HEK293 (cell line): ENCODE data around the gene BICD1.
A peak's percentile ranks its signal among the peaks of the same experiment; 100 is the strongest.

Source experiments
- CTCF ChIA-PET: fragments of 350-600 bp; formaldehyde crosslinking; extraction: SDS; loops from one replicate; lab custom pipeline; 2021; ENCODE audit warnings: antibody characterized with exemption; lab: Yijun Ruan, JAX
- POLR2A ChIA-PET: fragments of 300-600 bp; formaldehyde crosslinking; extraction: SDS; loops from one replicate; lab custom pipeline; 2020; ENCODE audit warnings: antibody characterized with exemption, inconsistent platforms; lab: Yijun Ruan, JAX
- H3K27ac ChIP-seq: fragments of 200-500 bp; sonication (Bioruptor generic); 2 replicates; pipeline ENCODE4 v1.5.1; 2014; ENCODE audit warnings: low read depth, low read length, control low read depth, inconsistent platforms; ENCODE audit errors: extremely low read depth
- H3K36me3 ChIP-seq, 2 experiments: fragments of 200-500 bp in 1 of 2; sonication (Bioruptor generic) in 1 of 2; 1 replicate in 1 of 2; 2 replicates in 1 of 2; pipeline ENCODE4 v1.5.1; 2014 to 2017; ENCODE audit warnings: inconsistent platforms in 2 of 2, low read length in 2 of 2; ENCODE audit not compliant: control insufficient read depth in 2 of 2, insufficient read depth in 1 of 2
- H3K4me1 ChIP-seq: fragments of 200-500 bp; sonication (Bioruptor generic); 2 replicates; pipeline ENCODE4 v1.5.1; 2014; ENCODE audit warnings: mild to moderate bottlenecking, low read length, inconsistent platforms; ENCODE audit not compliant: control insufficient read depth, insufficient read depth
- H3K4me3 ChIP-seq: 2 replicates; pipeline ENCODE4 v1.5.1; 2011; ENCODE audit warnings: low read depth, mild to moderate bottlenecking, control low read depth, low read length, moderate library complexity
- H3K9me3 ChIP-seq: fragments of 200-500 bp; sonication (Bioruptor generic); 2 replicates; pipeline ENCODE4 v1.5.1; 2014; ENCODE audit warnings: low read depth, low read length, inconsistent platforms; ENCODE audit not compliant: control insufficient read depth, insufficient read depth
- BCL11B ChIP-seq: fragments of 450-650 bp; formaldehyde crosslinking; IDR thresholded peaks from 2 replicates; pipeline ENCODE4 v1.5.1; 2016; ENCODE audit warnings: low read depth, missing biosample characterization, missing genetic modification characterization
- SETDB1 ChIP-seq: IDR thresholded peaks from one replicate; pipeline ENCODE4 v1.6.1; 2017; ENCODE audit warnings: mild to moderate bottlenecking, low read length, moderate library complexity, mixed read lengths; ENCODE audit not compliant: insufficient read length
- WT1 ChIP-seq: fragments of 450-650 bp; formaldehyde crosslinking; IDR thresholded peaks from 2 replicates; pipeline ENCODE4 v1.5.1; 2016; ENCODE audit warnings: missing biosample characterization, missing genetic modification characterization
- ZBTB17 ChIP-seq: fragments of 450-650 bp; formaldehyde crosslinking; IDR thresholded peaks from 2 replicates; pipeline ENCODE4 v1.5.1; 2016; ENCODE audit warnings: missing biosample characterization, missing genetic modification characterization
- ZBTB7A ChIP-seq: fragments of 450-650 bp; formaldehyde crosslinking; IDR thresholded peaks from 2 replicates; pipeline ENCODE4 v1.5.1; 2016; ENCODE audit warnings: low read depth, missing biosample characterization, missing genetic modification characterization
- ZFP3 ChIP-seq: fragments of 450-650 bp; formaldehyde crosslinking; IDR thresholded peaks from 2 replicates; pipeline ENCODE4 v1.5.1; 2016; ENCODE audit warnings: low read depth, missing biosample characterization, missing genetic modification characterization
- ZFP37 ChIP-seq: fragments of 450-650 bp; formaldehyde crosslinking; IDR thresholded peaks from 2 replicates; pipeline ENCODE4 v1.5.1; 2016; ENCODE audit warnings: missing biosample characterization, missing genetic modification characterization
- ZNF146 ChIP-seq: fragments of 450-650 bp; formaldehyde crosslinking; IDR thresholded peaks from 2 replicates; pipeline ENCODE4 v1.5.1; 2016; ENCODE audit warnings: missing biosample characterization, missing genetic modification characterization
- ZNF16 ChIP-seq: fragments of 450-650 bp; formaldehyde crosslinking; IDR thresholded peaks from 2 replicates; pipeline ENCODE4 v1.5.1; 2016; ENCODE audit warnings: low read depth, missing biosample characterization, missing genetic modification characterization
- ZNF404 ChIP-seq: fragments of 450-650 bp; formaldehyde crosslinking; IDR thresholded peaks from 2 replicates; pipeline ENCODE4 v1.5.1; 2017; ENCODE audit warnings: missing biosample characterization, missing genetic modification characterization
- ZNF416 ChIP-seq: fragments of 450-650 bp; formaldehyde crosslinking; IDR thresholded peaks from 2 replicates; pipeline ENCODE4 v1.5.1; 2016; ENCODE audit warnings: missing biosample characterization, missing genetic modification characterization
- ZNF423 ChIP-seq: fragments of 450-650 bp; formaldehyde crosslinking; IDR thresholded peaks from 2 replicates; pipeline ENCODE4 v1.5.1; 2016; ENCODE audit warnings: missing biosample characterization, missing genetic modification characterization
- ZNF596 ChIP-seq: fragments of 450-650 bp; IDR thresholded peaks from 2 replicates; pipeline ENCODE4 v1.5.0; 2018; ENCODE audit warnings: missing biosample characterization, mild to moderate bottlenecking, missing genetic modification characterization, moderate library complexity
- ZNF621 ChIP-seq: fragments of 450-650 bp; formaldehyde crosslinking; IDR thresholded peaks from 2 replicates; pipeline ENCODE4 v1.5.1; 2017; ENCODE audit warnings: missing biosample characterization, missing genetic modification characterization
- ZNF623 ChIP-seq: fragments of 450-650 bp; formaldehyde crosslinking; IDR thresholded peaks from 2 replicates; pipeline ENCODE4 v1.5.1; 2016; ENCODE audit warnings: missing biosample characterization, missing genetic modification characterization
- ZNF624 ChIP-seq: fragments of 450-650 bp; formaldehyde crosslinking; IDR thresholded peaks from 2 replicates; pipeline ENCODE4 v1.5.1; 2017; ENCODE audit warnings: missing biosample characterization, missing genetic modification characterization
- ZNF654 ChIP-seq: fragments of 450-650 bp; formaldehyde crosslinking; IDR thresholded peaks from 2 replicates; pipeline ENCODE4 v1.5.1; 2016; ENCODE audit warnings: low read depth, missing biosample characterization, missing genetic modification characterization
- ZNF658 ChIP-seq: fragments of 450-650 bp; formaldehyde crosslinking; IDR thresholded peaks from 2 replicates; pipeline ENCODE4; 2016; ENCODE audit warnings: missing biosample characterization, missing genetic modification characterization
- ZNF677 ChIP-seq: fragments of 450-650 bp; IDR thresholded peaks from 2 replicates; pipeline ENCODE4 v1.5.0; 2018; ENCODE audit warnings: missing biosample characterization, mild to moderate bottlenecking, missing genetic modification characterization, moderate library complexity
- TF ChIP-seq, protein P1 (sequence below): fragments of 450-650 bp; formaldehyde crosslinking; IDR thresholded peaks from 2 replicates; pipeline ENCODE4 v1.5.1; 2016; ENCODE audit warnings: missing biosample characterization, missing genetic modification characterization
- TF ChIP-seq, protein P2 (sequence below): fragments of 450-650 bp; formaldehyde crosslinking; IDR thresholded peaks from 2 replicates; pipeline ENCODE4 v1.5.1; 2016; ENCODE audit warnings: missing biosample characterization, missing genetic modification characterization
- TF ChIP-seq, protein P3 (sequence below): fragments of 450-650 bp; formaldehyde crosslinking; IDR thresholded peaks from 2 replicates; pipeline ENCODE4 v1.5.1; 2016; ENCODE audit warnings: missing biosample characterization, missing genetic modification characterization
- TF ChIP-seq, protein P4 (sequence below): fragments of 450-650 bp; formaldehyde crosslinking; IDR thresholded peaks from 2 replicates; pipeline ENCODE4 v1.5.1; 2016; ENCODE audit warnings: missing biosample characterization, missing genetic modification characterization
- TF ChIP-seq, protein P5 (sequence below): fragments of 450-650 bp; formaldehyde crosslinking; IDR thresholded peaks from 2 replicates; pipeline ENCODE4 v1.5.1; 2016; ENCODE audit warnings: missing biosample characterization, missing genetic modification characterization

BICD1 gene

DNA sequence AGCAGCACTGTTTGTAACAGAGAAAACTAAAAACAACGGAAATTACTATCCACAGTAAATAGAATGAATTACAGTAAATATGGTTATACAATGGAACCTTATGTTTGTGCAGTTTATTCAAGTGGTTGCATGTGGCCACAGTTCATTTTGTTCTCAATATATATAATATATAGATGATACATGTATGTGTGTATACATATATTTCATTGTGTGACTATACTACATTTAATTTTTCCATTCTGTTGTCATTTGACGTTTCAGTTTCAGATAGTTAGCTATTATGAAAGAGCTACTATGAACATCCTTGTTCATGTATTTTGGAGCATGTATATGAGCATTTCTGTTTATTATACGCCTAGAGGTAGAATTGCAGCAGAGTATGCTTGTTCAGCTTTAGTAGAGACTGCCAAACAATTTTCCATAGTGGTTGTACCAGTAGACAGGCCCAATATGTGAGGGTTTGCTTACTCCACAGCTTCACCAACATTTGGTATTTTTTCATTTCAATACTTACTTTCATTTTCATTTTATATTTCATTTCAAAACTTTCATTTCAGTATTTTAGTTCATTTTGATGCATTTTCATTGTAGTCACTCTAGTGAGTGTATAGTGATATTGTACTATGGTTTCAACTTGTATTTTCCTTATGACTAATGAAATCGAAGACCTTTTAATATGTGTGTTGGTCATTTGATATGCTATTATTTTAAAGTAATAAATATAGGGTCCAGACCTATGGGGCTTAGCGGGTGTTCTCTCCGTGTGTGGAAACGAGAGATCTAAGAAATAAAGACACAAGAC, 151.2 kb downstream of the BICD1 start:
- Histone ChIP-seq H3K4me1 (no peaks in the 10 kb centered on the region), H3K9me3 (no peaks in the 10 kb centered on the region)
- POLR2A ChIA-PET, result no interaction called here
- CTCF ChIA-PET, result no interaction called here
- TF ChIP-seq BCL11B (tag by site-specific recombination) (no peak), SETDB1 (peak; percentile 52)
- TF ChIP-seq, all 188 proteins: peak for 1
- no peaks in the 10 kb centered on the region for H3K36me3 ChIP-seq
- no peak overlapping the region for H3K27ac ChIP-seq
- H3K4me3 ChIP-seq, result no peak overlapping the region

DNA sequence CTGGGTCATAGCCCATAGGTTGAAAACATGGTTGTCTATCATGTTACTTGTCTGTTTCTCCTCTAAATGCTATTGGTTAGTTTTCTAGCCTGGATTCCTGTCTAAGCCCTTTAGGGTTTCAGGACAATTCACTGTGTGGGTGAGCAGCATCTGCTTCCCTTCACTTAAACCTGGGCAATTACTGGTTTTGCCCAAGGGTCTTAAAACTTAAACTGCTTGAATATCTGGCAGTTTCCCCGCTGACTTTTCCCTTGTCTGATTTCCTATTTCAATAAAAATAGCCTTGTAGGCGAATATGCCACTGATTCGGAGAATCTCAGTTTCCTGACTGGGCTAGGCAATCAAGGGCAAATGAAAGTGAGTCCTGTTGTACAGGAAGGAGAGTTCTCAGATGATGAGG, 154.0 kb downstream of the BICD1 start:
- ChIA-PET CTCF (interaction anchor here (0.5 to 1.7 kb wide), 2 partner anchors 11 to 64 kb away, joined by 3 to 5 read pairs; no protein-coding TSS in a partner anchor), POLR2A (no interaction called here)
- Histone ChIP-seq H3K36me3 (no peaks in the 10 kb centered on the region), H3K4me3 (no peak overlapping the region), H3K4me1 (no peaks in the 10 kb centered on the region), H3K27ac (no peak overlapping the region), H3K9me3 (no peaks in the 10 kb centered on the region)
- no peak for TF ChIP-seq ZNF404
- TF ChIP-seq ZBTB17 (tag by site-specific recombination), result no peak
- no peak for TF ChIP-seq WT1 (tag by site-specific recombination)
- TF ChIP-seq ZNF624, result no peak
- TF ChIP-seq, protein P1, sequence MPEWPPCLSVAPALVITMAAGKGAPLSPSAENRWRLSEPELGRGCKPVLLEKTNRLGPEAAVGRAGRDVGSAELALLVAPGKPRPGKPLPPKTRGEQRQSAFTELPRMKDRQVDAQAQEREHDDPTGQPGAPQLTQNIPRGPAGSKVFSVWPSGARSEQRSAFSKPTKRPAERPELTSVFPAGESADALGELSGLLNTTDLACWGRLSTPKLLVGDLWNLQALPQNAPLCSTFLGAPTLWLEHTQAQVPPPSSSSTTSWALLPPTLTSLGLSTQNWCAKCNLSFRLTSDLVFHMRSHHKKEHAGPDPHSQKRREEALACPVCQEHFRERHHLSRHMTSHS (tag by site-specific recombination), result no peak
- no peak for TF ChIP-seq ZNF416 (tag by site-specific recombination)
- TF ChIP-seq ZFP3 (tag by site-specific recombination), result no peak
- TF ChIP-seq, protein P2, sequence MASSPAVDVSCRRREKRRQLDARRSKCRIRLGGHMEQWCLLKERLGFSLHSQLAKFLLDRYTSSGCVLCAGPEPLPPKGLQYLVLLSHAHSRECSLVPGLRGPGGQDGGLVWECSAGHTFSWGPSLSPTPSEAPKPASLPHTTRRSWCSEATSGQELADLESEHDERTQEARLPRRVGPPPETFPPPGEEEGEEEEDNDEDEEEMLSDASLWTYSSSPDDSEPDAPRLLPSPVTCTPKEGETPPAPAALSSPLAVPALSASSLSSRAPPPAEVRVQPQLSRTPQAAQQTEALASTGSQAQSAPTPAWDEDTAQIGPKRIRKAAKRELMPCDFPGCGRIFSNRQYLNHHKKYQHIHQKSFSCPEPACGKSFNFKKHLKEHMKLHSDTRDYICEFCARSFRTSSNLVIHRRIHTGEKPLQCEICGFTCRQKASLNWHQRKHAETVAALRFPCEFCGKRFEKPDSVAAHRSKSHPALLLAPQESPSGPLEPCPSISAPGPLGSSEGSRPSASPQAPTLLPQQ, result no peak
- no peak for TF ChIP-seq ZFP37 (tag by site-specific recombination)
- no peak for TF ChIP-seq ZNF423 (tag by site-specific recombination)
- TF ChIP-seq ZNF16, result no peak
- TF ChIP-seq ZNF621 (tag by site-specific recombination), result no peak
- TF ChIP-seq ZNF596 (tag by site-specific recombination), result no peak
- TF ChIP-seq ZNF677 (tag by site-specific recombination), result no peak
- no peak for TF ChIP-seq ZBTB7A (tag by site-specific recombination)
- TF ChIP-seq, protein P3, sequence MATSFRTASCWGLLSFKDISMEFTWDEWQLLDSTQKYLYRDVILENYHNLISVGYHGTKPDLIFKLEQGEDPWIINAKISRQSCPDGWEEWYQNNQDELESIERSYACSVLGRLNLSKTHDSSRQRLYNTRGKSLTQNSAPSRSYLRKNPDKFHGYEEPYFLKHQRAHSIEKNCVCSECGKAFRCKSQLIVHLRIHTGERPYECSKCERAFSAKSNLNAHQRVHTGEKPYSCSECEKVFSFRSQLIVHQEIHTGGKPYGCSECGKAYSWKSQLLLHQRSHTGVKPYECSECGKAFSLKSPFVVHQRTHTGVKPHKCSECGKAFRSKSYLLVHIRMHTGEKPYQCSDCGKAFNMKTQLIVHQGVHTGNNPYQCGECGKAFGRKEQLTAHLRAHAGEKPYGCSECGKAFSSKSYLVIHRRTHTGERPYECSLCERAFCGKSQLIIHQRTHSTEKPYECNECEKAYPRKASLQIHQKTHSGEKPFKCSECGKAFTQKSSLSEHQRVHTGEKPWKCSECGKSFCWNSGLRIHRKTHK (tag by site-specific recombination), result no peak
- TF ChIP-seq ZNF658 (tag by site-specific recombination), result no peak

DNA sequence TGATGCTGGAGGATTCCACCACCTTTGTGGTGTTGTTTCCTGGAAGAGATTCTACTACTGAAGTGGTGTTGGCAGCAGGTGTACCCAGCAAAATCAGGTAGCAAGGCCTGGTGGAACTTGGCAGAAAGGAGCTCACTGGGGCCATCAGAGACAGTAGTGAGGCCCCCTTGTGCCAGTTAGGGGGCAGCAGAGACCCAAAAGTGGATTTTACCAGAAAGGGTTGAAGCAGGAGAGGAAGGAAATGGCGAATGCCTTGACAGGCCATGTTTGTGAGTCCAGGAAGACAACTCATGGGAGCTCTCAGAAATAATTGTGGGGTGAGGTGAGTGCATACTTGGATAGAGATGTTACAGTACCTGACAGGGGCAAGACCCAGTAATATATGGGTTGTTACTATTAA, 155.0 kb downstream of the BICD1 start:
- H3K36me3 ChIP-seq, result no peaks in the 10 kb centered on the region
- H3K9me3 ChIP-seq, result no peaks in the 10 kb centered on the region
- no peak for TF ChIP-seq ZNF623 (tag by site-specific recombination)
- no peak for TF ChIP-seq BCL11B (tag by site-specific recombination)
- no peak for TF ChIP-seq ZNF146
- TF ChIP-seq, protein P4, sequence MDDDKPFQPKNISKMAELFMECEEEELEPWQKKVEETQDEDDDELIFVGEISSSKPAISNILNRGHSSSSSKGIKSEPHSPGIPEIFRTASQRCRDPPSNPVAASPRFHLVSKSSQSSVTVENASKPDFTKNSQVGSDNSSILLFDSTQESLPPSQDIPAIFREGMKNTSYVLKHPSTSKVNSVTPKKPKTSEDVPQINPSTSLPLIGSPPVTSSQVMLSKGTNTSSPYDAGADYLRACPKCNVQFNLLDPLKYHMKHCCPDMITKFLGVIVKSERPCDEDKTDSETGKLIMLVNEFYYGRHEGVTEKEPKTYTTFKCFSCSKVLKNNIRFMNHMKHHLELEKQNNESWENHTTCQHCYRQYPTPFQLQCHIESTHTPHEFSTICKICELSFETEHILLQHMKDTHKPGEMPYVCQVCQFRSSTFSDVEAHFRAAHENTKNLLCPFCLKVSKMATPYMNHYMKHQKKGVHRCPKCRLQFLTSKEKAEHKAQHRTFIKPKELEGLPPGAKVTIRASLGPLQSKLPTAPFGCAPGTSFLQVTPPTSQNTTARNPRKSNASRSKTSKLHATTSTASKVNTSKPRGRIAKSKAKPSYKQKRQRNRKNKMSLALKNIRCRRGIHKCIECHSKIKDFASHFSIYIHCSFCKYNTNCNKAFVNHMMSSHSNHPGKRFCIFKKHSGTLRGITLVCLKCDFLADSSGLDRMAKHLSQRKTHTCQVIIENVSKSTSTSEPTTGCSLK, result no peak
- no peak for TF ChIP-seq ZNF404
- TF ChIP-seq, protein P5, sequence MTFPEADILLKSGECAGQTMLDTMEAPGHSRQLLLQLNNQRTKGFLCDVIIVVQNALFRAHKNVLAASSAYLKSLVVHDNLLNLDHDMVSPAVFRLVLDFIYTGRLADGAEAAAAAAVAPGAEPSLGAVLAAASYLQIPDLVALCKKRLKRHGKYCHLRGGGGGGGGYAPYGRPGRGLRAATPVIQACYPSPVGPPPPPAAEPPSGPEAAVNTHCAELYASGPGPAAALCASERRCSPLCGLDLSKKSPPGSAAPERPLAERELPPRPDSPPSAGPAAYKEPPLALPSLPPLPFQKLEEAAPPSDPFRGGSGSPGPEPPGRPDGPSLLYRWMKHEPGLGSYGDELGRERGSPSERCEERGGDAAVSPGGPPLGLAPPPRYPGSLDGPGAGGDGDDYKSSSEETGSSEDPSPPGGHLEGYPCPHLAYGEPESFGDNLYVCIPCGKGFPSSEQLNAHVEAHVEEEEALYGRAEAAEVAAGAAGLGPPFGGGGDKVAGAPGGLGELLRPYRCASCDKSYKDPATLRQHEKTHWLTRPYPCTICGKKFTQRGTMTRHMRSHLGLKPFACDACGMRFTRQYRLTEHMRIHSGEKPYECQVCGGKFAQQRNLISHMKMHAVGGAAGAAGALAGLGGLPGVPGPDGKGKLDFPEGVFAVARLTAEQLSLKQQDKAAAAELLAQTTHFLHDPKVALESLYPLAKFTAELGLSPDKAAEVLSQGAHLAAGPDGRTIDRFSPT (tag by site-specific recombination), result no peak
- peak; percentile 7; the same call in 1 of the 2 replicates for TF ChIP-seq ZNF654
- no peak overlapping the region for H3K4me3 ChIP-seq
- POLR2A ChIA-PET, result no interaction called here
- no peaks in the 10 kb centered on the region for H3K4me1 ChIP-seq
- no peak overlapping the region for H3K27ac ChIP-seq
- CTCF ChIA-PET, result interaction anchor here (0.6 to 1.7 kb wide), 7 partner anchors 10 to 596 kb away, joined by 3 to 4 read pairs (median 3); no protein-coding TSS in a partner anchor
